ENCODE measurements around the gene SF1. TPM values are rescaled to one million over a fixed set of nuclear protein-coding genes. Genes with fewer than 3 reads are reported as not detected.
"Not testable (repeated sequence)": the region's sequence is repeated elsewhere in the genome, so short reads cannot be mapped to it uniquely, and the experiment has no call there.

Gene SF1
- total RNA-seq, 1 donor from 2014 or later: 278 TPM

DNA sequence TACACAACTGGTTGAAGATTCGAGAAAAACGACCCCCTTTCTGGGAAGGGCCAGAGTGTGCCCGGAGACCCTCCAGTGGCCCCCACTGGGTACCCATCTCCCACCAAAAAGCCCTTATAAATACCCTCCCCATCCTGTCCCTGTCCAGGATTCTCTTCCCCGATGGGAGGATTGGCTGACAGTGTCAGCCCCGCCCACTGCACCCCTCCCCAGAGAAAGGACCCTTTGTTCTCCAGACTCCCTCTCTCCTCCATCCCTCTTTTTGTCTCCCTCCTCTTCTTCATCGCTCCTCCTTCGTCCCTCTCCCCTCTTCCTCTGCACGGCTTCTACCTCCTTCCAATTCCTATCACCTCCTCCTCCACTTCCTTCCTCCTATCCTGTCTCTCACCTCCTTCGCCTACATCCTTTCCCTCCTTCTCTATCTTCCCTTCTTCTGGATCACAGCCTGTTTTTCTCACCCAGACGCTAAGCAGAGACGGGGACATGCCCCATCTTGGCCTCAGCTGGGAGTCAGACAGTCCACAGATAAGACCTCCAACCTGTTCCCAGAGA, 45.3 kb upstream of the SF1 start:
- H3K36me3 ChIP-seq: no peaks in the 10 kb centered on the region
- no peak for DNase-seq (ENCODE audit: extremely low spot score in 2 of 2)
- no peak overlapping the region for H3K4me3 ChIP-seq
- H3K27me3 ChIP-seq: no peaks in the 10 kb centered on the region
- no peaks in the 10 kb centered on the region for H3K9me3 ChIP-seq
- no peak for TF ChIP-seq POLR2AphosphoS5 (IDR thresholded peaks at IDR 0.05; ENCODE audit: insufficient read depth in 1 of 2, low read depth in 1 of 2)
- TF ChIP-seq, protein P1, sequence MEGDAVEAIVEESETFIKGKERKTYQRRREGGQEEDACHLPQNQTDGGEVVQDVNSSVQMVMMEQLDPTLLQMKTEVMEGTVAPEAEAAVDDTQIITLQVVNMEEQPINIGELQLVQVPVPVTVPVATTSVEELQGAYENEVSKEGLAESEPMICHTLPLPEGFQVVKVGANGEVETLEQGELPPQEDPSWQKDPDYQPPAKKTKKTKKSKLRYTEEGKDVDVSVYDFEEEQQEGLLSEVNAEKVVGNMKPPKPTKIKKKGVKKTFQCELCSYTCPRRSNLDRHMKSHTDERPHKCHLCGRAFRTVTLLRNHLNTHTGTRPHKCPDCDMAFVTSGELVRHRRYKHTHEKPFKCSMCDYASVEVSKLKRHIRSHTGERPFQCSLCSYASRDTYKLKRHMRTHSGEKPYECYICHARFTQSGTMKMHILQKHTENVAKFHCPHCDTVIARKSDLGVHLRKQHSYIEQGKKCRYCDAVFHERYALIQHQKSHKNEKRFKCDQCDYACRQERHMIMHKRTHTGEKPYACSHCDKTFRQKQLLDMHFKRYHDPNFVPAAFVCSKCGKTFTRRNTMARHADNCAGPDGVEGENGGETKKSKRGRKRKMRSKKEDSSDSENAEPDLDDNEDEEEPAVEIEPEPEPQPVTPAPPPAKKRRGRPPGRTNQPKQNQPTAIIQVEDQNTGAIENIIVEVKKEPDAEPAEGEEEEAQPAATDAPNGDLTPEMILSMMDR (IDR thresholded peaks at IDR 0.05): no peak
- no peak overlapping the region for H3K27ac ChIP-seq
- intact Hi-C loops (cut with DNase I): no loop called here
- H3K4me1 ChIP-seq: no peaks in the 10 kb centered on the region

DNA sequence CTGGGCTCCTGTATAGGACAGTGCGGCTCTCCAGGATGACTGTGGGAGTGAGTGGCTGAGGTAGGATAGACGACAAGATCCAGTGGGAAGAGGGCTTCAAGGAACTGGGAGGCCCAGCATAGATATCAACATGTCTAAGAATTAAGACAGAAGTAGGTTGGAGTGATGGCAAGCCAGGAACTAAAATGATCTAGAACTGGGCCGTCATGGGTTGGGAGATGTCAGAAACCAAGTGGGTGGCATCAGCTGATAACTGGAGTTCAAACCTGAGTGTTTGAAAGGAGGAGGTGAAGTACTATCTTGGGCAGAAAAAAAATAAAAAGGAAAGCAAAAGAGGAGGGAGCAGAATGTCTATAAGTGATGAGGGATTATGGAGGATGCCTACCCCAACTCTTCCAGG, 39.1 kb upstream of the SF1 start:
- intact Hi-C loops (cut with DNase I): no loop called here
- Histone ChIP-seq H3K4me3 (no peak overlapping the region), H3K27me3 (no peaks in the 10 kb centered on the region), H3K27ac (no peak overlapping the region), H3K9me3 (no peaks in the 10 kb centered on the region), H3K4me1 (no peaks in the 10 kb centered on the region), H3K36me3 (no peaks in the 10 kb centered on the region)
- TF ChIP-seq, protein P1 (IDR thresholded peaks at IDR 0.05): no peak
- TF ChIP-seq POLR2A (IDR thresholded peaks at IDR 0.05): no peak
- no peak for TF ChIP-seq POLR2AphosphoS5 (IDR thresholded peaks at IDR 0.05; ENCODE audit: insufficient read depth in 1 of 2, low read depth in 1 of 2)
- DNase-seq (ENCODE audit: extremely low spot score in 2 of 2): no peak

DNA sequence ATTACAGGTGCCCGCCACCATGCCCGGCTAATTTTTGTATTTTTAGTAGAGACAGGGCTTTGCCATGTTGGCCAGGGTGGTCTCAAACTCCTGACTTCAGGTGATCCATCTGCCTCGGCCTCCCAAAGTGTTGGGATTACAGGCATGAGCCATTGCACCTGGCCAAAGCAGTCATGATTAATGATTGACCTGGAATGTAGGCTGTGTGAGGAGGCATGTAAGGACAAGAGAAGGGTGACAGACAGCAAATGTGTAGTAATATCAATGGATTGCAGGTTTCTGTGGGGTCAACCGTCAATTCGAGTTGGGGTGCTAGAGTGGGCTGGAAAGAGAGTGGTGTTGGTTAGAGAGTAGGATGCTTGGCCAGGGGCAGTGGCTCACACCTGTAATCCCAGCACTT, 37.1 kb upstream of the SF1 start:
- H3K36me3 ChIP-seq; H3K27me3 ChIP-seq; intact Hi-C loops (cut with DNase I); H3K4me3 ChIP-seq; DNase-seq (ENCODE audit: extremely low spot score in 2 of 2); H3K4me1 ChIP-seq; H3K27ac ChIP-seq; H3K9me3 ChIP-seq: not testable (repeated sequence)

DNA sequence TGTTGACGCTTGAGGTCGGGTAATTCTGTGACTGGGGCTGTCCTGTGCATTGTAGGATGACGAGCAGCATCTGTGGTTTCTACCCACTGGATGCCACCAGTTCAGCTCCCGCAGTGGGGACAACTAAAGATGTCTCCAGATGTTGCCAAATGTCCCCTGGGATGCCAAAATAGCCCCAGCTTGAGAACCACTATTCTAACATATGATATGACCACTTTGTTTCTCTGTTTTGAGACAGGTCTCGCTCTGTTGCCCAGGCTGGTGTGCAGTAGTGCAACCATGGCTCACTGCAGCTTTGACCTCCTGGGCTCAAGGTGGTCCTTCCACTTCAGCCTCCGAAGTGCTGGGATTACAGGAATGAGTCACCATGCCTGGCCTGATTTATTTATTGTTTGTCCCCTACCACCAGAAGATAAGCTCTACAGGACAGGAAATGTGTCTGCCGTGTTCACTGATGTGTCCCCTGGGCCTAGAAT, 36.4 kb upstream of the SF1 start:
- Histone ChIP-seq H3K4me1 (peaks cover 8% of the 10 kb centered on the region), H3K4me3 (no peak overlapping the region), H3K36me3 (no peaks in the 10 kb centered on the region), H3K9me3 (no peaks in the 10 kb centered on the region), H3K27ac (no peak overlapping the region), H3K27me3 (no peaks in the 10 kb centered on the region)
- TF ChIP-seq, protein P1 (IDR thresholded peaks at IDR 0.05): no peak
- TF ChIP-seq POLR2A (IDR thresholded peaks at IDR 0.05) (no peak), POLR2AphosphoS5 (IDR thresholded peaks at IDR 0.05; ENCODE audit: insufficient read depth in 1 of 2, low read depth in 1 of 2) (no peak)
- intact Hi-C loops (cut with DNase I): no loop called here
- DNase-seq (ENCODE audit: extremely low spot score in 2 of 2): no peak

DNA sequence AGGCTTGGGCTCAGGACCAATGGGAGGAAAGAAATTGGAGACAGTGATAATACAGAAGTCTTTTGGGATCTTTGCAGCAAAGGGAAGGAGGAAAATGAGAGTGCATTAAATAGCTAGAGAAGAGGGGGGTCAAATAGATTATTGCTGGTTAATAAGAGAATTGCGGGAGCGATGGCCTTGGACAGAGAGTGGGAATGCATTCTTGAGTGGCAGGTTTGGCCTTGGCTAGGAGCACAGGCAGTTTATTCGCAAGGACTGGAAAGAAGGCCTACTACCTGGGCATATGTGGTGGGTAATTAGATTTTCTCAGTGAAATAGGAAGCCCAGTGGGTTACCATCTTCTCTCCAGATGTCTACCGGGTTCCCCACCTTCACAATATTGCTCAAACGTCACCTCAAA, 35.5 kb upstream of the SF1 start:
- intact Hi-C loops (cut with DNase I): no loop called here
- H3K36me3 ChIP-seq: no peaks in the 10 kb centered on the region

More for the DNA sequence above, 35.5 kb upstream of the SF1 start:
- Histone ChIP-seq H3K27ac (no peak overlapping the region), H3K27me3 (no peaks in the 10 kb centered on the region), H3K4me1 (peaks cover 16% of the 10 kb centered on the region), H3K4me3 (no peak overlapping the region), H3K9me3 (no peaks in the 10 kb centered on the region)
- DNase-seq (ENCODE audit: extremely low spot score in 2 of 2): no peak
- TF ChIP-seq POLR2AphosphoS5 (IDR thresholded peaks at IDR 0.05; ENCODE audit: insufficient read depth in 1 of 2, low read depth in 1 of 2) (no peak), POLR2A (IDR thresholded peaks at IDR 0.05) (no peak)
- TF ChIP-seq, protein P1 (IDR thresholded peaks at IDR 0.05): no peak

Measured in vagina (tissue), 2 donors.